GM12872 (cell line): Measurements from ENCODE around the gene PCBD2.

Experiments
- CTCF ChIP-seq: IDR thresholded peaks from 3 replicates; pipeline ENCODE4 v1.5.1; 2011; ENCODE audit warnings: low read depth, mild to moderate bottlenecking, low read length, moderate library complexity; ENCODE audit not compliant: insufficient read depth

Gene PCBD2

GRCh38 chr5:134913795-134914194 is 8.9 kb downstream of the PCBD2 start:
- no peak for TF ChIP-seq CTCF

GRCh38 chr5:134917070-134917815 is 12.3 kb downstream of the PCBD2 start:
- peak; percentile 45 for TF ChIP-seq CTCF

- TF ChIP-seq CTCF = no peak
Observed at GRCh38 chr5:134918861-134919260, 13.9 kb downstream of the PCBD2 start.

- no peak for TF ChIP-seq CTCF
Observed at GRCh38 chr5:134920848-134921575, 16.1 kb downstream of the PCBD2 start.

GRCh38 chr5:134932508-134932907 is 27.6 kb downstream of the PCBD2 start:
- no peak for TF ChIP-seq CTCF

- TF ChIP-seq CTCF = no peak
Observed at GRCh38 chr5:134934202-134934601, 29.3 kb downstream of the PCBD2 start.

- TF ChIP-seq CTCF = no peak
Observed at GRCh38 chr5:134935711-134936602, 31.0 kb downstream of the PCBD2 start.
